HEK293 (cell line): ENCODE data around the gene CDC42SE1.

Source experiments
- CTCF ChIA-PET: fragments of 350-600 bp; formaldehyde crosslinking; extraction: SDS; loops from one replicate; lab custom pipeline; 2021; ENCODE audit warnings: antibody characterized with exemption; lab: Yijun Ruan, JAX
- POLR2A ChIA-PET: fragments of 300-600 bp; formaldehyde crosslinking; extraction: SDS; loops from one replicate; lab custom pipeline; 2020; ENCODE audit warnings: antibody characterized with exemption, inconsistent platforms; lab: Yijun Ruan, JAX
- H3K27ac ChIP-seq: fragments of 200-500 bp; sonication (Bioruptor generic); 2 replicates; pipeline ENCODE4 v1.5.1; 2014; ENCODE audit warnings: low read depth, low read length, control low read depth, inconsistent platforms; ENCODE audit errors: extremely low read depth
- H3K36me3 ChIP-seq, 2 experiments: fragments of 200-500 bp in 1 of 2; sonication (Bioruptor generic) in 1 of 2; 1 replicate in 1 of 2; 2 replicates in 1 of 2; pipeline ENCODE4 v1.5.1; 2014 to 2017; ENCODE audit warnings: inconsistent platforms in 2 of 2, low read length in 2 of 2; ENCODE audit not compliant: control insufficient read depth in 2 of 2, insufficient read depth in 1 of 2
- H3K4me1 ChIP-seq: fragments of 200-500 bp; sonication (Bioruptor generic); 2 replicates; pipeline ENCODE4 v1.5.1; 2014; ENCODE audit warnings: mild to moderate bottlenecking, low read length, inconsistent platforms; ENCODE audit not compliant: control insufficient read depth, insufficient read depth
- H3K4me3 ChIP-seq: 2 replicates; pipeline ENCODE4 v1.5.1; 2011; ENCODE audit warnings: low read depth, mild to moderate bottlenecking, control low read depth, low read length, moderate library complexity
- H3K9me3 ChIP-seq: fragments of 200-500 bp; sonication (Bioruptor generic); 2 replicates; pipeline ENCODE4 v1.5.1; 2014; ENCODE audit warnings: low read depth, low read length, inconsistent platforms; ENCODE audit not compliant: control insufficient read depth, insufficient read depth
- HOXC10 ChIP-seq: sonication (generic); formaldehyde crosslinking; IDR thresholded peaks from 2 replicates; pipeline ENCODE4 v1.8.1; 2023; ENCODE audit warnings: mild to moderate bottlenecking, missing genetic modification reagents
- KLF7 ChIP-seq: fragments of 450-650 bp; formaldehyde crosslinking; IDR thresholded peaks from 2 replicates; pipeline ENCODE4 v1.5.1; 2016; ENCODE audit warnings: missing biosample characterization, missing genetic modification characterization, borderline replicate concordance
- OSR2 ChIP-seq: fragments of 450-650 bp; formaldehyde crosslinking; IDR thresholded peaks from 2 replicates; pipeline ENCODE4 v1.5.1; 2016; ENCODE audit warnings: missing biosample characterization, missing genetic modification characterization
- REPIN1 ChIP-seq: fragments of 450-650 bp; formaldehyde crosslinking; IDR thresholded peaks from 2 replicates; pipeline ENCODE4 v1.5.1; 2017; ENCODE audit warnings: missing biosample characterization, missing genetic modification characterization, low read depth
- ZFP41 ChIP-seq: fragments of 450-650 bp; formaldehyde crosslinking; IDR thresholded peaks from 2 replicates; pipeline ENCODE4 v1.5.1; 2016; ENCODE audit warnings: missing biosample characterization, missing genetic modification characterization, borderline replicate concordance
- ZNF155 ChIP-seq: fragments of 450-650 bp; formaldehyde crosslinking; IDR thresholded peaks from 2 replicates; pipeline ENCODE4 v1.5.1; 2016; ENCODE audit warnings: missing biosample characterization, missing genetic modification characterization
- ZNF157 ChIP-seq: fragments of 450-650 bp; formaldehyde crosslinking; IDR thresholded peaks from 2 replicates; pipeline ENCODE4 v1.5.1; 2016; ENCODE audit warnings: missing biosample characterization, missing genetic modification characterization
- ZNF174 ChIP-seq: fragments of 450-650 bp; formaldehyde crosslinking; IDR thresholded peaks from 2 replicates; pipeline ENCODE4 v1.5.0; 2017; ENCODE audit warnings: missing biosample characterization, mild to moderate bottlenecking, missing genetic modification characterization
- ZNF2 ChIP-seq: fragments of 450-650 bp; formaldehyde crosslinking; IDR thresholded peaks from 2 replicates; pipeline ENCODE4 v1.5.1; 2016; ENCODE audit warnings: missing biosample characterization, missing genetic modification characterization
- ZNF202 ChIP-seq: fragments of 450-650 bp; formaldehyde crosslinking; IDR thresholded peaks from 2 replicates; pipeline ENCODE4 v1.5.1; 2016; ENCODE audit warnings: missing biosample characterization, missing genetic modification characterization, borderline replicate concordance
- ZNF391 ChIP-seq: fragments of 450-650 bp; formaldehyde crosslinking; IDR thresholded peaks from 2 replicates; pipeline ENCODE4 v1.5.1; 2016; ENCODE audit warnings: low read depth, missing biosample characterization, missing genetic modification characterization, borderline replicate concordance
- ZNF404 ChIP-seq: fragments of 450-650 bp; formaldehyde crosslinking; IDR thresholded peaks from 2 replicates; pipeline ENCODE4 v1.5.1; 2017; ENCODE audit warnings: missing biosample characterization, missing genetic modification characterization
- ZNF623 ChIP-seq: fragments of 450-650 bp; formaldehyde crosslinking; IDR thresholded peaks from 2 replicates; pipeline ENCODE4 v1.5.1; 2016; ENCODE audit warnings: missing biosample characterization, missing genetic modification characterization
- ZNF629 ChIP-seq: fragments of 450-650 bp; formaldehyde crosslinking; IDR thresholded peaks from 2 replicates; pipeline ENCODE4 v1.5.1; 2017; ENCODE audit warnings: missing biosample characterization, missing genetic modification characterization
- ZNF658 ChIP-seq: fragments of 450-650 bp; formaldehyde crosslinking; IDR thresholded peaks from 2 replicates; pipeline ENCODE4; 2016; ENCODE audit warnings: missing biosample characterization, missing genetic modification characterization
- ZNF670 ChIP-seq: fragments of 450-650 bp; formaldehyde crosslinking; IDR thresholded peaks from 2 replicates; pipeline ENCODE4 v1.5.1; 2016; ENCODE audit warnings: missing biosample characterization, missing genetic modification characterization, low read depth
- ZNF747 ChIP-seq: fragments of 450-650 bp; formaldehyde crosslinking; IDR thresholded peaks from 2 replicates; pipeline ENCODE4 v1.5.1; 2016; ENCODE audit warnings: missing biosample characterization, missing genetic modification characterization
- ZNF76 ChIP-seq: fragments of 450-650 bp; formaldehyde crosslinking; IDR thresholded peaks from 2 replicates; pipeline ENCODE4; 2016; ENCODE audit warnings: low read depth, missing biosample characterization, missing genetic modification characterization, borderline replicate concordance
- ZNF776 ChIP-seq: fragments of 450-650 bp; formaldehyde crosslinking; IDR thresholded peaks from 2 replicates; pipeline ENCODE4 v1.5.0; 2017; ENCODE audit warnings: missing biosample characterization, missing genetic modification characterization, borderline replicate concordance
- ZNF777 ChIP-seq: fragments of 450-650 bp; formaldehyde crosslinking; IDR thresholded peaks from 2 replicates; pipeline ENCODE4 v1.5.1; 2017; ENCODE audit warnings: missing biosample characterization, missing genetic modification characterization, borderline replicate concordance
- ZNF837 ChIP-seq: fragments of 450-650 bp; formaldehyde crosslinking; IDR thresholded peaks from 2 replicates; pipeline ENCODE4 v1.5.1; 2016; ENCODE audit warnings: missing biosample characterization, missing genetic modification characterization
- TF ChIP-seq, protein P1 (sequence below): fragments of 450-650 bp; formaldehyde crosslinking; IDR thresholded peaks from 2 replicates; pipeline ENCODE4 v1.5.1; 2016; ENCODE audit warnings: missing biosample characterization, missing genetic modification characterization
- TF ChIP-seq, protein P2 (sequence below): fragments of 450-650 bp; formaldehyde crosslinking; IDR thresholded peaks from 2 replicates; pipeline ENCODE4 v1.5.1; 2016; ENCODE audit warnings: missing biosample characterization, missing genetic modification characterization
- TF ChIP-seq, protein P3 (sequence below): fragments of 450-650 bp; formaldehyde crosslinking; optimal IDR thresholded peaks from 2 replicates; pipeline ENCODE3; 2016; ENCODE audit warnings: missing biosample characterization, mild to moderate bottlenecking, missing genetic modification characterization
- TF ChIP-seq, protein P4 (sequence below): fragments of 450-650 bp; formaldehyde crosslinking; IDR thresholded peaks from 2 replicates; pipeline ENCODE4 v1.5.1; 2016; ENCODE audit warnings: missing biosample characterization, missing genetic modification characterization

The CDC42SE1 gene

DNA sequence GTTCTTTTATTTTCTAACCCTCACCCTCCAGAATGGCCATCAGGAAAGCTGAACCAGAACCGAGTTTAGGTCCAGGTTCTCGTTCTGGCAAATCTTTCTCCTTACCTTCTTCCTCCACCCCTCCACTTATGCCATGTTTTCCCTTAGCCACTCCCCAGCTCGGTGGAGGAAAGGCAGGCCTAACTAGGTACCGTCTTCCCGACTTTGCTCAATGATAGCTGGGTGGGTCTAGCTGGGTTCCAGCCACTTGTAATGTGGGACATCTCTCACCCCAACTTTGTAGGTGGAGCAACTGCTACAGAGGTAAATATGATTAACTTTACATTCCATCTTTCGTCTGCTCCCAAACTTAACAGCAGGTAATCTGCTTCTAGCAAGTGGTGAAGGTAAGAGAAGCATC is 22.4 kb downstream of the CDC42SE1 start (continued):
- TF ChIP-seq, protein P1, sequence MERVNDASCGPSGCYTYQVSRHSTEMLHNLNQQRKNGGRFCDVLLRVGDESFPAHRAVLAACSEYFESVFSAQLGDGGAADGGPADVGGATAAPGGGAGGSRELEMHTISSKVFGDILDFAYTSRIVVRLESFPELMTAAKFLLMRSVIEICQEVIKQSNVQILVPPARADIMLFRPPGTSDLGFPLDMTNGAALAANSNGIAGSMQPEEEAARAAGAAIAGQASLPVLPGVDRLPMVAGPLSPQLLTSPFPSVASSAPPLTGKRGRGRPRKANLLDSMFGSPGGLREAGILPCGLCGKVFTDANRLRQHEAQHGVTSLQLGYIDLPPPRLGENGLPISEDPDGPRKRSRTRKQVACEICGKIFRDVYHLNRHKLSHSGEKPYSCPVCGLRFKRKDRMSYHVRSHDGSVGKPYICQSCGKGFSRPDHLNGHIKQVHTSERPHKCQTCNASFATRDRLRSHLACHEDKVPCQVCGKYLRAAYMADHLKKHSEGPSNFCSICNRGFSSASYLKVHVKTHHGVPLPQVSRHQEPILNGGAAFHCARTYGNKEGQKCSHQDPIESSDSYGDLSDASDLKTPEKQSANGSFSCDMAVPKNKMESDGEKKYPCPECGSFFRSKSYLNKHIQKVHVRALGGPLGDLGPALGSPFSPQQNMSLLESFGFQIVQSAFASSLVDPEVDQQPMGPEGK: no peak
- TF ChIP-seq OSR2 (tag by site-specific recombination): no peak
- no peak for TF ChIP-seq ZNF76 (tag by site-specific recombination)
- no peak for TF ChIP-seq ZFP41 (tag by site-specific recombination)
- TF ChIP-seq ZNF155: no peak
- TF ChIP-seq KLF7: no peak
- TF ChIP-seq, protein P2, sequence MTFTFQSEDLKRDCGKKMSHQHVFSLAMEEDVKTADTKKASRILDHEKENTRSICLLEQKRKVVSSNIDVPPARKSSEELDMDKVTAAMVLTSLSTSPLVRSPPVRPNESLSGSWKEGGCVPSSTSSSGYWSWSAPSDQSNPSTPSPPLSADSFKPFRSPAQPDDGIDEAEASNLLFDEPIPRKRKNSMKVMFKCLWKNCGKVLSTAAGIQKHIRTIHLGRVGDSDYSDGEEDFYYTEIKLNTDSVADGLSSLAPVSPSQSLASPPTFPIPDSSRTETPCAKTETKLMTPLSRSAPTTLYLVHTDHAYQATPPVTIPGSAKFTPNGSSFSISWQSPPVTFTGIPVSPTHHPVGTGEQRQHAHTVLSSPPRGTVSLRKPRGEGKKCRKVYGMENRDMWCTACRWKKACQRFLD (tag by site-specific recombination): no peak

DNA sequence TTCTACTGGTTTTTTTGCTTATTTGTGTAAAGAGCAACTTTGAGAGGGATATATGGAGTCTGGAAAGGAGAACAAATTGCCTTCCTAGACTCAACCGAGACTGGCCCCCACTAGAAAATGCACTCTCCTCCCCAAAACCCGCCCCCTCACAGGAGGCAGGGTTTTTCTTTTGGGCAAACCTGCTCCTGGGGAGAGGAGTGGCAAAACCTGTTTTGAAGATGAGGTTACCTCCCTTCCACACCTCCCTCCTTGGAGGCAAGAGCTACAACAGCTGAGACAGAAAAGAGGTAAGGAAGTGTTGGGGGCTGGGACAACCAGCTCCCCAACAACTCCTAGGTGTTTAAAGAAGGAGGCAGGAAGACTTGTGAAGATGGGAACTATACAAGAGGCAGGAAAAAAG is 23.1 kb downstream of the CDC42SE1 start, which contains the start of gene BNIPL:
Gene BNIPL (plus strand): TSS at position 231 of the 400 bp plus-strand sequence. CDS start 140 bp downstream, at position 371.
- TF ChIP-seq ZNF629 (tag by site-specific recombination): no peak
- no peak for TF ChIP-seq ZNF157
- no peak for TF ChIP-seq OSR2 (tag by site-specific recombination)
- TF ChIP-seq ZNF202 (tag by site-specific recombination): no peak
- no peak for TF ChIP-seq ZNF776 (tag by site-specific recombination)
- TF ChIP-seq, protein P3, sequence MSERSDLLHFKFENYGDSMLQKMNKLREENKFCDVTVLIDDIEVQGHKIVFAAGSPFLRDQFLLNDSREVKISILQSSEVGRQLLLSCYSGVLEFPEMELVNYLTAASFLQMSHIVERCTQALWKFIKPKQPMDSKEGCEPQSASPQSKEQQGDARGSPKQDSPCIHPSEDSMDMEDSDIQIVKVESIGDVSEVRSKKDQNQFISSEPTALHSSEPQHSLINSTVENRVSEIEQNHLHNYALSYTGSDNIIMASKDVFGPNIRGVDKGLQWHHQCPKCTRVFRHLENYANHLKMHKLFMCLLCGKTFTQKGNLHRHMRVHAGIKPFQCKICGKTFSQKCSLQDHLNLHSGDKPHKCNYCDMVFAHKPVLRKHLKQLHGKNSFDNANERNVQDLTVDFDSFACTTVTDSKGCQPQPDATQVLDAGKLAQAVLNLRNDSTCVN: no peak
- no peak for TF ChIP-seq REPIN1 (tag by site-specific recombination)
- no peak for TF ChIP-seq ZNF658 (tag by site-specific recombination)
- no peak for TF ChIP-seq ZNF623
- no peak for TF ChIP-seq ZNF670 (tag by site-specific recombination)
- no peak for TF ChIP-seq ZNF747 (tag by site-specific recombination)
- TF ChIP-seq ZNF391 (tag by site-specific recombination): no peak
- TF ChIP-seq, protein P4, sequence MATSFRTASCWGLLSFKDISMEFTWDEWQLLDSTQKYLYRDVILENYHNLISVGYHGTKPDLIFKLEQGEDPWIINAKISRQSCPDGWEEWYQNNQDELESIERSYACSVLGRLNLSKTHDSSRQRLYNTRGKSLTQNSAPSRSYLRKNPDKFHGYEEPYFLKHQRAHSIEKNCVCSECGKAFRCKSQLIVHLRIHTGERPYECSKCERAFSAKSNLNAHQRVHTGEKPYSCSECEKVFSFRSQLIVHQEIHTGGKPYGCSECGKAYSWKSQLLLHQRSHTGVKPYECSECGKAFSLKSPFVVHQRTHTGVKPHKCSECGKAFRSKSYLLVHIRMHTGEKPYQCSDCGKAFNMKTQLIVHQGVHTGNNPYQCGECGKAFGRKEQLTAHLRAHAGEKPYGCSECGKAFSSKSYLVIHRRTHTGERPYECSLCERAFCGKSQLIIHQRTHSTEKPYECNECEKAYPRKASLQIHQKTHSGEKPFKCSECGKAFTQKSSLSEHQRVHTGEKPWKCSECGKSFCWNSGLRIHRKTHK (tag by site-specific recombination): no peak
- no peak for TF ChIP-seq HOXC10
- TF ChIP-seq ZNF777 (tag by site-specific recombination): no peak
- no peak for TF ChIP-seq ZNF174 (tag by site-specific recombination)
- TF ChIP-seq ZNF404: no peak
- TF ChIP-seq ZNF2 (tag by site-specific recombination): no peak
- no peak for TF ChIP-seq ZNF837 (tag by site-specific recombination)
- Histone ChIP-seq H3K36me3 (peaks cover 12 to 31% of the 10 kb centered on the region in 2 experiments), H3K9me3 (no peaks in the 10 kb centered on the region), H3K4me3 (no peak within 1 kb of the TSS), H3K27ac (no peak within 1 kb of the TSS), H3K4me1 (no peaks in the 10 kb centered on the region)
- CTCF ChIA-PET: interaction anchor here (0.6 kb wide), 1 partner anchor 28 kb away, joined by 5 read pairs; the partner anchor contains the start of gene PRUNE1
- POLR2A ChIA-PET: no interaction called here
